SK-N-MC (cell line): Measurements from ENCODE around the gene CCER1.

Source experiments
- EZH2 ChIP-seq: fragments of 200-600 bp; sonication (generic); IDR thresholded peaks from one replicate; pipeline ENCODE4 v1.6.1; 2017; ENCODE audit warnings: antibody characterized with exemption
- POLR2AphosphoS5 ChIP-seq: IDR thresholded peaks from 2 replicates; pipeline ENCODE4 v1.6.1; 2012; ENCODE audit warnings: mild to moderate bottlenecking, low read depth, low read length, borderline replicate concordance

DNA sequence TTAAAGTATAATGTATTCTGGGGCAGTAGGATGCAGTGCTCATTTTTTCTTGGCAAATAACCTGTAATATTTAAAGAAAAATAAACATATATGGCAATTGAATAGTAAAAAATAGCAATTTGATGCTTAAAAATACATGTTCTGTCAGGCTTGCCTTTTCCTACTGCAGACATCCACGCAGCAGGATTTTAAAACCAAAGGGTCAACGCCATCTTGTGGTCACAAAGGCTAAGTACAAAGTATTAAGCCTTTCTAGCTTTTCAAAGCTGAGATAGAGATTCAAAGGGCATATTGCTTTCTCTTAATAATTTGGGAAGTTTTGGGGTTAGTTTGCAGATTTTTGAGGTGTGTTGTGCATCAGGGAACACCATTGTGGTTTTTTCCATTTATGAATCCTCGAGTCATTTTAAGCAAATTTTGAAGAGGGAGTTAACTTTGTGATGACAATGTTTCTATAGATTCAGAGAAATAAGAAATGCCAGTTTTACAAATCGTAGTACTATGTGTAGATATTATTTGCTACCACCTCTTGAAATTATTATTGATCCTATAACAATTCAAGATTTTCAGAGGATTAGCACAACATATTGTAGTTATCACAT lies 4.7 kb upstream of the CCER1 start:
- TF ChIP-seq POLR2AphosphoS5 (no peak), EZH2 (no peak)
